Measurements from ENCODE around the gene TGFBR1.

The TGFBR1 gene

GRCh38 chr9:99150451-99151171 lies 45.7 kb downstream of the TGFBR1 start:
- Histone ChIP-seq H3K27ac (ENCODE audit: low read depth, low read length) (no peak overlapping the region), H3K79me2 (ENCODE audit: control insufficient read depth, low read length) (no peaks in the 10 kb centered on the region), H3K9me2 (replicated peaks; ENCODE audit: control insufficient read depth, low read length) (no peaks in the 10 kb centered on the region), H4K20me1 (ENCODE audit: control insufficient read depth, insufficient read depth, low read depth, low read length) (no peaks in the 10 kb centered on the region), H3K4me3 (ENCODE audit: low read length) (no peak overlapping the region), H3K36me3 (ENCODE audit: control insufficient read depth, low read length) (peaks cover 59% of the 10 kb centered on the region), H3K9me3 (ENCODE audit: control insufficient read depth, insufficient read depth, low read length) (no peaks in the 10 kb centered on the region), H3K4me2 (ENCODE audit: low read length) (no peak overlapping the region), H3F3A (ENCODE audit: control insufficient read depth, insufficient read depth) (no peaks in the 10 kb centered on the region), H3K27me3 (ENCODE audit: control insufficient read depth, low read length) (no peaks in the 10 kb centered on the region), H3K4me1 (ENCODE audit: control insufficient read depth, low read length) (no peaks in the 10 kb centered on the region)
- no peak for TF ChIP-seq CTCF (IDR thresholded peaks at IDR 0.05; ENCODE audit: low read depth, low read length, poor library complexity, severe bottlenecking)
- TF ChIP-seq EZH2phosphoT487 (IDR thresholded peaks at IDR 0.05; ENCODE audit: borderline replicate concordance, low read length), result no peak

- Histone ChIP-seq H3K27me3 (ENCODE audit: control insufficient read depth, low read length) (peaks cover 7% of the 10 kb centered on the region; the same call in 1 of the 2 replicates), H3K9me2 (replicated peaks; ENCODE audit: control insufficient read depth, low read length) (no peaks in the 10 kb centered on the region), H3K9me3 (ENCODE audit: control insufficient read depth, insufficient read depth, low read length) (no peaks in the 10 kb centered on the region), H3F3A (ENCODE audit: control insufficient read depth, insufficient read depth) (no peaks in the 10 kb centered on the region), H3K27ac (ENCODE audit: low read depth, low read length) (no peak overlapping the region), H3K36me3 (ENCODE audit: control insufficient read depth, low read length) (peaks cover 21% of the 10 kb centered on the region), H4K20me1 (ENCODE audit: control insufficient read depth, insufficient read depth, low read depth, low read length) (no peaks in the 10 kb centered on the region), H3K4me3 (ENCODE audit: low read length) (no peak overlapping the region), H3K79me2 (ENCODE audit: control insufficient read depth, low read length) (no peaks in the 10 kb centered on the region), H3K4me2 (ENCODE audit: low read length) (no peak overlapping the region), H3K4me1 (ENCODE audit: control insufficient read depth, low read length) (no peaks in the 10 kb centered on the region)
- TF ChIP-seq EZH2phosphoT487 (IDR thresholded peaks at IDR 0.05; ENCODE audit: borderline replicate concordance, low read length) (no peak), CTCF (IDR thresholded peaks at IDR 0.05; ENCODE audit: low read depth, low read length, poor library complexity, severe bottlenecking) (no peak)
Measured at GRCh38 chr9:99154356-99154755, 49.4 kb downstream of the TGFBR1 start.

GRCh38 chr9:99155736-99156135 lies 50.8 kb downstream of the TGFBR1 start:
- no peaks in the 10 kb centered on the region for H3K9me3 ChIP-seq (ENCODE audit: control insufficient read depth, insufficient read depth, low read length)
- H3K36me3 ChIP-seq (ENCODE audit: control insufficient read depth, low read length), result peaks cover 10% of the 10 kb centered on the region
- no peaks in the 10 kb centered on the region for H4K20me1 ChIP-seq (ENCODE audit: control insufficient read depth, insufficient read depth, low read depth, low read length)
- H3K27me3 ChIP-seq (ENCODE audit: control insufficient read depth, low read length), result peaks cover 7% of the 10 kb centered on the region; the same call in 1 of the 2 replicates
- H3K4me3 ChIP-seq (ENCODE audit: low read length), result no peak overlapping the region
- TF ChIP-seq CTCF (IDR thresholded peaks at IDR 0.05; ENCODE audit: low read depth, low read length, poor library complexity, severe bottlenecking) (no peak), EZH2phosphoT487 (IDR thresholded peaks at IDR 0.05; ENCODE audit: borderline replicate concordance, low read length) (no peak)
- H3K9me2 ChIP-seq (replicated peaks; ENCODE audit: control insufficient read depth, low read length), result no peaks in the 10 kb centered on the region
- no peaks in the 10 kb centered on the region for H3K4me1 ChIP-seq (ENCODE audit: control insufficient read depth, low read length)
- H3K4me2 ChIP-seq (ENCODE audit: low read length), result no peak overlapping the region
- no peaks in the 10 kb centered on the region for H3K79me2 ChIP-seq (ENCODE audit: control insufficient read depth, low read length)
- H3K27ac ChIP-seq (ENCODE audit: low read depth, low read length), result no peak overlapping the region
- no peaks in the 10 kb centered on the region for H3F3A ChIP-seq (ENCODE audit: control insufficient read depth, insufficient read depth)

All from DOHH2 (cell line).